ENCODE results near the gene UST. TPM values are rescaled to one million over a fixed set of nuclear protein-coding genes. Genes with fewer than 3 reads are reported as not detected.

The UST gene
- total and polyA plus RNA-seq, 2 of the 8 experiments (the other 6 are each of a cell fraction or from before 2014, with no cell fraction given) = 13.5 to 34.5 TPM

GRCh38 chr6:149125309-149125708 is 378.5 kb downstream of the UST start:
- no peaks in the 10 kb centered on the region for H3K36me3 ChIP-seq (ENCODE audit: control insufficient read depth in 2 of 4, insufficient read depth in 4 of 4, low read length in 3 of 4)
- H2BK20ac ChIP-seq (ENCODE audit: low read length) = no peak overlapping the region
- FAIRE-seq (no peak), DNase-seq (ENCODE audit: low read depth in 1 of 2, low spot score in 2 of 2) (no peak)
- H2BK15ac ChIP-seq (ENCODE audit: low read length) = no peak overlapping the region
- no peak overlapping the region for H3K27ac ChIP-seq (ENCODE audit: low read depth, low read length)
- H2AFZ ChIP-seq (ENCODE audit: low read length) = no peak overlapping the region
- no peak overlapping the region for H2BK120ac ChIP-seq (replicated peaks; ENCODE audit: low read depth, low read length)
- H3K9ac ChIP-seq (replicated peaks in 1 of 4; ENCODE audit: extremely low read depth in 1 of 4, low read depth in 3 of 4, low read length in 3 of 4) = no peak overlapping the region
- CTCF ChIA-PET (ENCODE audit: partially characterized antibody) = no interaction called here
- POLR2A ChIA-PET (ENCODE audit: partially characterized antibody) = no interaction called here
- H4K5ac ChIP-seq (ENCODE audit: insufficient read length, low read depth, low read length) = no peak overlapping the region
- no peaks in the 10 kb centered on the region for H3K9me3 ChIP-seq (ENCODE audit: insufficient read depth in 2 of 2, low read depth in 1 of 2, low read length in 1 of 2)
- no peak overlapping the region for H3K23ac ChIP-seq (ENCODE audit: insufficient read length)
- no peak overlapping the region for H3K4ac ChIP-seq (replicated peaks; ENCODE audit: insufficient read length, low read depth, low read length)
- no peaks in the 10 kb centered on the region for H3K4me1 ChIP-seq (replicated peaks in 1 of 4; ENCODE audit: control insufficient read depth in 3 of 4, insufficient read depth in 4 of 4, low read length in 3 of 4)
- 79% methylated on average over 1 of the region's 1 CpG; no CpG with 5 or more reads in 1 of the 2 experiments for WGBS, 2 experiments (ENCODE audit: extremely low coverage in 1 of 2, insufficient coverage in 1 of 2, insufficient read length in 1 of 2, insufficient replicate concordance in 2 of 2, low coverage in 1 of 2, low lambda C conversion rate in 2 of 2, missing lambda C conversion rate in 1 of 2)
- H2AK5ac ChIP-seq (ENCODE audit: low read depth, low read length) = no peak overlapping the region
- no peak overlapping the region for H3K14ac ChIP-seq (ENCODE audit: insufficient read length)
- no peak overlapping the region for H3K4me3 ChIP-seq (ENCODE audit: extremely low read depth in 1 of 4, insufficient read depth in 2 of 4, low read depth in 3 of 4, low read length in 4 of 4)
- H3K56ac ChIP-seq (replicated peaks; ENCODE audit: insufficient read length, low read depth, low read length) = no peak overlapping the region
- no peaks in the 10 kb centered on the region for H4K20me1 ChIP-seq (replicated peaks in 1 of 2; ENCODE audit: control insufficient read depth in 1 of 2, insufficient read depth in 2 of 2, low read length in 2 of 2)
- no peaks in the 10 kb centered on the region for H3K79me2 ChIP-seq (ENCODE audit: control insufficient read depth in 1 of 2, insufficient read depth in 2 of 2, low read length in 2 of 2)
- no peaks in the 10 kb centered on the region for H3K23me2 ChIP-seq (ENCODE audit: low read depth, low read length)
- H2BK12ac ChIP-seq (ENCODE audit: low read depth, low read length) = no peak overlapping the region
- no peaks in the 10 kb centered on the region for H3K79me1 ChIP-seq (ENCODE audit: low read depth, low read length)
- H2BK5ac ChIP-seq (ENCODE audit: low read depth, low read length) = no peak overlapping the region
- no peaks in the 10 kb centered on the region for H3K27me3 ChIP-seq (replicated peaks in 1 of 4; ENCODE audit: control insufficient read depth in 3 of 4, extremely low read depth in 1 of 4, insufficient read depth in 3 of 4, low read length in 3 of 4)
- H4K91ac ChIP-seq (replicated peaks; ENCODE audit: insufficient read length, low read length) = no peak overlapping the region
- no peak overlapping the region for H3K4me2 ChIP-seq (ENCODE audit: insufficient read depth in 1 of 2, low read depth in 2 of 2, low read length in 2 of 2)
- no peak overlapping the region for H3K18ac ChIP-seq (ENCODE audit: extremely low read depth, low read length)
- H4K8ac ChIP-seq (ENCODE audit: extremely low read depth, insufficient read depth, low read length) = no peak overlapping the region
- TF ChIP-seq CEBPB (IDR thresholded peaks at IDR 0.05; ENCODE audit: low read depth, low read length) (no peak), NANOG (IDR thresholded peaks at IDR 0.05; ENCODE audit: insufficient read depth, low read depth, low read length, poor library complexity, severe bottlenecking) (no peak), TAF7 (optimal IDR thresholded peaks at IDR 0.05; ENCODE audit: borderline replicate concordance, low read depth, low read length) (no peak), CREB1 (IDR thresholded peaks at IDR 0.05) (no peak), RBBP5 (IDR thresholded peaks at IDR 0.05; ENCODE audit: borderline replicate concordance, low read depth, low read length) (no peak), SAP30 (IDR thresholded peaks at IDR 0.05; ENCODE audit: insufficient read depth, insufficient replicate concordance, low read length) (no peak), TBP (IDR thresholded peaks at IDR 0.05; ENCODE audit: low read depth, low read length) (no peak), BACH1 (IDR thresholded peaks at IDR 0.05; ENCODE audit: low read length) (no peak), PHF8 (conservative IDR thresholded peaks at IDR 0.05; ENCODE audit: low read depth, low read length) (no peak), GTF2F1 (IDR thresholded peaks at IDR 0.05; ENCODE audit: borderline replicate concordance, low read depth, low read length) (no peak), POLR2A (IDR thresholded peaks at IDR 0.05; ENCODE audit: control extremely low read depth in 1 of 2, low read depth in 2 of 2, low read length in 2 of 2) (no peak), TEAD4 (IDR thresholded peaks at IDR 0.05; ENCODE audit: low read depth, low read length) (no peak), RXRA (IDR thresholded peaks at IDR 0.05; ENCODE audit: insufficient read depth, low read depth, low read length) (no peak), TCF12 (IDR thresholded peaks at IDR 0.05; ENCODE audit: low read depth, low read length) (no peak), SP4 (IDR thresholded peaks at IDR 0.05; ENCODE audit: low read length) (no peak), HDAC2 (IDR thresholded peaks at IDR 0.05; ENCODE audit: borderline replicate concordance in 1 of 2, low read depth in 2 of 2, low read length in 2 of 2) (no peak)

All from H1 (cell line).